Measurements from ENCODE around the gene DHRS11.

DHRS11 gene

GRCh38 chr17:36640346-36640745 lies 48.7 kb downstream of the DHRS11 start:
- H3K4me3 ChIP-seq (ENCODE audit: low read depth, low read length): no peak overlapping the region
- no peak overlapping the region for H3K9ac ChIP-seq (ENCODE audit: low read depth, low read length)
- H3K27me3 ChIP-seq (ENCODE audit: control insufficient read depth, insufficient read depth, low read length): peaks cover 62% of the 10 kb centered on the region
- H3K9me3 ChIP-seq (ENCODE audit: control insufficient read depth, insufficient read depth, low read length): no peaks in the 10 kb centered on the region
- no peak overlapping the region for H3K27ac ChIP-seq (ENCODE audit: low read depth, low read length)
- H3K36me3 ChIP-seq (ENCODE audit: control insufficient read depth, insufficient read depth, low read length): no peaks in the 10 kb centered on the region
- peaks cover 4% of the 10 kb centered on the region; the same call in 1 of the 2 replicates for H3K4me1 ChIP-seq (ENCODE audit: control insufficient read depth, insufficient read depth, low read length)

GRCh38 chr17:36640836-36641235 lies 49.2 kb downstream of the DHRS11 start:
- Histone ChIP-seq H3K27ac (ENCODE audit: low read depth, low read length) (no peak overlapping the region), H3K9me3 (ENCODE audit: control insufficient read depth, insufficient read depth, low read length) (no peaks in the 10 kb centered on the region), H3K27me3 (ENCODE audit: control insufficient read depth, insufficient read depth, low read length) (peaks cover 60% of the 10 kb centered on the region), H3K36me3 (ENCODE audit: control insufficient read depth, insufficient read depth, low read length) (no peaks in the 10 kb centered on the region), H3K9ac (ENCODE audit: low read depth, low read length) (no peak overlapping the region), H3K4me1 (ENCODE audit: control insufficient read depth, insufficient read depth, low read length) (peaks cover 4% of the 10 kb centered on the region; the same call in 1 of the 2 replicates), H3K4me3 (ENCODE audit: low read depth, low read length) (peak overlapping the region; percentile 68; the same call in 1 of the 2 replicates)

- no peaks in the 10 kb centered on the region for H3K9me3 ChIP-seq (ENCODE audit: control insufficient read depth, insufficient read depth, low read length)
- no peak overlapping the region for H3K27ac ChIP-seq (ENCODE audit: low read depth, low read length)
- no peak overlapping the region for H3K9ac ChIP-seq (ENCODE audit: low read depth, low read length)
- H3K27me3 ChIP-seq (ENCODE audit: control insufficient read depth, insufficient read depth, low read length): peaks cover 60% of the 10 kb centered on the region
- no peaks in the 10 kb centered on the region for H3K36me3 ChIP-seq (ENCODE audit: control insufficient read depth, insufficient read depth, low read length)
- peaks cover 4% of the 10 kb centered on the region; the same call in 1 of the 2 replicates for H3K4me1 ChIP-seq (ENCODE audit: control insufficient read depth, insufficient read depth, low read length)
- peak overlapping the region; percentile 68 for H3K4me3 ChIP-seq (ENCODE audit: low read depth, low read length)
Measured at GRCh38 chr17:36641331-36641876, 49.7 kb downstream of the DHRS11 start.

- H3K9ac ChIP-seq (ENCODE audit: low read depth, low read length): no peak overlapping the region
Measured at GRCh38 chr17:36641877-36642845, 50.5 kb downstream of the DHRS11 start.

GRCh38 chr17:36643086-36643685 lies 51.5 kb downstream of the DHRS11 start:
- H3K27ac ChIP-seq (ENCODE audit: low read depth, low read length): no peak overlapping the region

More at GRCh38 chr17:36641877-36642845, 50.5 kb downstream of the DHRS11 start:
- no peak overlapping the region for H3K27ac ChIP-seq (ENCODE audit: low read depth, low read length)
- H3K36me3 ChIP-seq (ENCODE audit: control insufficient read depth, insufficient read depth, low read length): no peaks in the 10 kb centered on the region
- peaks cover 60% of the 10 kb centered on the region for H3K27me3 ChIP-seq (ENCODE audit: control insufficient read depth, insufficient read depth, low read length)
- peak overlapping the region; percentile 68 for H3K4me3 ChIP-seq (ENCODE audit: low read depth, low read length)
- no peaks in the 10 kb centered on the region for H3K9me3 ChIP-seq (ENCODE audit: control insufficient read depth, insufficient read depth, low read length)
- peaks cover 4% of the 10 kb centered on the region; the same call in 1 of the 2 replicates for H3K4me1 ChIP-seq (ENCODE audit: control insufficient read depth, insufficient read depth, low read length)

GRCh38 chr17:36645422-36645821 lies 53.7 kb downstream of the DHRS11 start:
- Histone ChIP-seq H3K9me3 (ENCODE audit: control insufficient read depth, insufficient read depth, low read length) (no peaks in the 10 kb centered on the region), H3K36me3 (ENCODE audit: control insufficient read depth, insufficient read depth, low read length) (no peaks in the 10 kb centered on the region), H3K27me3 (ENCODE audit: control insufficient read depth, insufficient read depth, low read length) (peaks cover 45% of the 10 kb centered on the region), H3K27ac (ENCODE audit: low read depth, low read length) (no peak overlapping the region), H3K4me3 (ENCODE audit: low read depth, low read length) (no peak overlapping the region), H3K4me1 (ENCODE audit: control insufficient read depth, insufficient read depth, low read length) (peaks cover 9% of the 10 kb centered on the region), H3K9ac (ENCODE audit: low read depth, low read length) (no peak overlapping the region)

More at GRCh38 chr17:36643086-36643685, 51.5 kb downstream of the DHRS11 start:
- no peaks in the 10 kb centered on the region for H3K9me3 ChIP-seq (ENCODE audit: control insufficient read depth, insufficient read depth, low read length)
- no peaks in the 10 kb centered on the region for H3K36me3 ChIP-seq (ENCODE audit: control insufficient read depth, insufficient read depth, low read length)
- no peak overlapping the region for H3K9ac ChIP-seq (ENCODE audit: low read depth, low read length)
- H3K27me3 ChIP-seq (ENCODE audit: control insufficient read depth, insufficient read depth, low read length): peaks cover 60% of the 10 kb centered on the region
- peaks cover 4% of the 10 kb centered on the region; the same call in 1 of the 2 replicates for H3K4me1 ChIP-seq (ENCODE audit: control insufficient read depth, insufficient read depth, low read length)
- H3K4me3 ChIP-seq (ENCODE audit: low read depth, low read length): no peak overlapping the region

- Histone ChIP-seq H3K9ac (ENCODE audit: low read depth, low read length) (no peak overlapping the region), H3K4me1 (ENCODE audit: control insufficient read depth, insufficient read depth, low read length) (peaks cover 8% of the 10 kb centered on the region), H3K36me3 (ENCODE audit: control insufficient read depth, insufficient read depth, low read length) (no peaks in the 10 kb centered on the region), H3K9me3 (ENCODE audit: control insufficient read depth, insufficient read depth, low read length) (no peaks in the 10 kb centered on the region), H3K4me3 (ENCODE audit: low read depth, low read length) (no peak overlapping the region), H3K27me3 (ENCODE audit: control insufficient read depth, insufficient read depth, low read length) (peaks cover 23% of the 10 kb centered on the region), H3K27ac (ENCODE audit: low read depth, low read length) (no peak overlapping the region)
Measured at GRCh38 chr17:36647636-36648035, 56.0 kb downstream of the DHRS11 start.

GRCh38 chr17:36650096-36650775 lies 58.6 kb downstream of the DHRS11 start:
- Histone ChIP-seq H3K4me1 (ENCODE audit: control insufficient read depth, insufficient read depth, low read length) (peaks cover 8% of the 10 kb centered on the region), H3K27ac (ENCODE audit: low read depth, low read length) (no peak overlapping the region), H3K9me3 (ENCODE audit: control insufficient read depth, insufficient read depth, low read length) (no peaks in the 10 kb centered on the region), H3K27me3 (ENCODE audit: control insufficient read depth, insufficient read depth, low read length) (peaks cover 2% of the 10 kb centered on the region; the same call in 1 of the 2 replicates), H3K9ac (ENCODE audit: low read depth, low read length) (no peak overlapping the region), H3K4me3 (ENCODE audit: low read depth, low read length) (no peak overlapping the region), H3K36me3 (ENCODE audit: control insufficient read depth, insufficient read depth, low read length) (no peaks in the 10 kb centered on the region)
